H1 (cell line): Measurements from ENCODE around the gene CCDC184. TPM values are rescaled to one million over a fixed set of nuclear protein-coding genes. Genes with fewer than 3 reads are reported as not detected.

Experiments
- CTCF ChIA-PET: fragments of 300-600 bp; sonication (Branson Sonifier 250); formaldehyde crosslinking; loops from one replicate; lab custom pipeline; 2021; ENCODE audit not compliant: partially characterized antibody; lab: Charles Lee
- POLR2A ChIA-PET: fragments of 300-600 bp; sonication (Branson Sonifier 250); formaldehyde crosslinking; loops from one replicate; lab custom pipeline; 2021; ENCODE audit warnings: inconsistent platforms; ENCODE audit not compliant: partially characterized antibody; lab: Charles Lee
- DNase-seq, 2 experiments: peaks; one replicate each; pipeline versions ENCODE4 v3.0.0 to v3.0.0-alpha.2; 2010 to 2022; ENCODE audit warnings: low spot score in 2 of 2, low read depth in 1 of 2, mixed read lengths in 1 of 2
- FAIRE-seq: peaks from 2 replicates; lab custom pipeline; 2011; peaks lifted over from hg19 to GRCh38; lab: Jason Lieb, UNC
- H2AFZ ChIP-seq: 2 replicates; pipeline ENCODE4 v1.8.1; 2012; ENCODE audit warnings: low read length, inconsistent platforms
- H2AK5ac ChIP-seq: 2 replicates; pipeline ENCODE4 v1.6.1; 2013; ENCODE audit warnings: low read depth, low read length
- H2BK120ac ChIP-seq: replicated peaks from 2 replicates; pipeline ENCODE3; 2013; ENCODE audit warnings: low read depth, low read length, inconsistent platforms
- H2BK12ac ChIP-seq: 2 replicates; pipeline ENCODE4 v1.6.1; 2013; ENCODE audit warnings: low read depth, low read length
- H2BK15ac ChIP-seq: 2 replicates; pipeline ENCODE4 v1.6.1; 2013; ENCODE audit warnings: low read length
- H2BK20ac ChIP-seq: 2 replicates; pipeline ENCODE4 v1.6.1; 2013; ENCODE audit warnings: low read length
- H2BK5ac ChIP-seq: 2 replicates; pipeline ENCODE4 v1.6.1; 2013; ENCODE audit warnings: low read depth, low read length
- H3K14ac ChIP-seq: 2 replicates; pipeline ENCODE4 v1.6.1; 2013; ENCODE audit warnings: inconsistent platforms; ENCODE audit not compliant: insufficient read length
- H3K18ac ChIP-seq: 2 replicates; pipeline ENCODE4 v1.6.1; 2013; ENCODE audit warnings: low read length; ENCODE audit errors: extremely low read depth
- H3K23ac ChIP-seq: 2 replicates; pipeline ENCODE4 v1.6.1; 2013; ENCODE audit warnings: inconsistent platforms; ENCODE audit not compliant: insufficient read length
- H3K23me2 ChIP-seq: 2 replicates; pipeline ENCODE4 v1.6.1; 2013; ENCODE audit warnings: low read depth, low read length
- H3K27ac ChIP-seq: 2 replicates; pipeline ENCODE4 v1.6.1; 2011; ENCODE audit warnings: low read depth, low read length, inconsistent platforms
- H3K27me3 ChIP-seq, 4 experiments: replicated peaks in 1 of 4; 1 replicate in 1 of 4; 2 replicates in 3 of 4; pipeline versions ENCODE4 v1.6.1 to v1.8.1; 2011 to 2013; ENCODE audit warnings: low read length in 3 of 4, mild to moderate bottlenecking in 3 of 4, inconsistent platforms in 2 of 4, mixed read lengths in 2 of 4, moderate library complexity in 1 of 4; ENCODE audit not compliant: control insufficient read depth in 3 of 4, insufficient read depth in 3 of 4; ENCODE audit errors: extremely low read depth in 1 of 4
- H3K36me3 ChIP-seq, 4 experiments: 2 replicates each; pipeline versions ENCODE4 v1.6.1 to v1.8.1; 2011 to 2013; ENCODE audit warnings: mild to moderate bottlenecking in 4 of 4, low read length in 3 of 4, moderate library complexity in 2 of 4, control low read depth in 1 of 4, inconsistent platforms in 1 of 4; ENCODE audit not compliant: insufficient read depth in 4 of 4, control insufficient read depth in 2 of 4
- H3K4ac ChIP-seq: replicated peaks from 2 replicates; pipeline ENCODE3; 2013; ENCODE audit warnings: low read length, low read depth, mixed read lengths, inconsistent platforms; ENCODE audit not compliant: insufficient read length
- H3K4me1 ChIP-seq, 4 experiments: replicated peaks in 1 of 4; 1 replicate in 1 of 4; 2 replicates in 3 of 4; pipeline versions ENCODE4 v1.6.1 to v1.8.1; 2011 to 2013; ENCODE audit warnings: low read length in 3 of 4, inconsistent platforms in 2 of 4, mixed read lengths in 1 of 4; ENCODE audit not compliant: insufficient read depth in 4 of 4, control insufficient read depth in 3 of 4
- H3K4me2 ChIP-seq, 2 experiments: 2 replicates each; pipeline versions ENCODE4 v1.6.1 to v1.8.1; 2011 to 2013; ENCODE audit warnings: low read depth in 2 of 2, low read length in 2 of 2, control low read depth in 1 of 2, inconsistent platforms in 1 of 2, mild to moderate bottlenecking in 1 of 2; ENCODE audit not compliant: insufficient read depth in 1 of 2
- H3K4me3 ChIP-seq, 4 experiments: fragments of 200-600, 300-600 bp in 1 of 4; sonication (generic), shearing (Covaris generic), sonication (Bioruptor Twin) in 1 of 4; 2 replicates each; pipeline versions ENCODE4 v1.5.1 to v1.8.1; 2011 to 2016; ENCODE audit warnings: low read length in 4 of 4, low read depth in 3 of 4, control low read depth in 2 of 4, inconsistent platforms in 2 of 4, mild to moderate bottlenecking in 2 of 4, mixed read lengths in 1 of 4, moderate library complexity in 1 of 4; ENCODE audit not compliant: insufficient read depth in 2 of 4; ENCODE audit errors: extremely low read depth in 1 of 4
- H3K56ac ChIP-seq: replicated peaks from 2 replicates; pipeline ENCODE3; 2013; ENCODE audit warnings: low read depth, mild to moderate bottlenecking, mixed read lengths, low read length, inconsistent platforms; ENCODE audit not compliant: insufficient read length
- H3K79me1 ChIP-seq: 2 replicates; pipeline ENCODE4 v1.6.1; 2013; ENCODE audit warnings: low read depth, low read length, control low read depth
- H3K79me2 ChIP-seq, 2 experiments: 2 replicates each; pipeline versions ENCODE4 v1.6.1 to v1.8.1; 2012 to 2013; ENCODE audit warnings: low read length in 2 of 2, mild to moderate bottlenecking in 2 of 2, inconsistent platforms in 1 of 2; ENCODE audit not compliant: insufficient read depth in 2 of 2, control insufficient read depth in 1 of 2
- H3K9ac ChIP-seq, 4 experiments: replicated peaks in 1 of 4; 1 replicate in 1 of 4; 2 replicates in 3 of 4; pipeline versions ENCODE4 v1.6.1 to v1.8.1; 2011 to 2013; ENCODE audit warnings: low read depth in 3 of 4, low read length in 3 of 4, control low read depth in 2 of 4, mild to moderate bottlenecking in 2 of 4, moderate library complexity in 2 of 4, inconsistent platforms in 1 of 4; ENCODE audit errors: extremely low read depth in 1 of 4
- H3K9me3 ChIP-seq, 2 experiments: 2 replicates each; pipeline versions ENCODE4 v1.6.1 to v1.8.1; 2012 to 2013; ENCODE audit warnings: mild to moderate bottlenecking in 2 of 2, moderate library complexity in 2 of 2, control low read depth in 1 of 2, inconsistent platforms in 1 of 2, low read depth in 1 of 2, low read length in 1 of 2, mixed read lengths in 1 of 2; ENCODE audit not compliant: insufficient read depth in 2 of 2
- H4K20me1 ChIP-seq, 2 experiments: replicated peaks in 1 of 2; 2 replicates each; pipeline versions ENCODE3 to v1.8.1; 2011 to 2013; ENCODE audit warnings: inconsistent platforms in 2 of 2, low read length in 2 of 2, mild to moderate bottlenecking in 1 of 2; ENCODE audit not compliant: insufficient read depth in 2 of 2, control insufficient read depth in 1 of 2
- H4K5ac ChIP-seq: 2 replicates; pipeline ENCODE4 v1.6.1; 2013; ENCODE audit warnings: low read length, low read depth, mixed read lengths, inconsistent platforms; ENCODE audit not compliant: insufficient read length
- H4K8ac ChIP-seq: 2 replicates; pipeline ENCODE4 v1.8.0; 2013; ENCODE audit warnings: mild to moderate bottlenecking, moderate library complexity, low read length, inconsistent platforms; ENCODE audit not compliant: insufficient read depth; ENCODE audit errors: extremely low read depth
- H4K91ac ChIP-seq: replicated peaks from 2 replicates; pipeline ENCODE3; 2013; ENCODE audit warnings: low read length, mixed read lengths, inconsistent platforms; ENCODE audit not compliant: insufficient read length
- CTCF ChIP-seq, 3 experiments: IDR thresholded peaks; 1 replicate in 2 of 3; 2 replicates in 1 of 3; pipeline versions ENCODE4 v1.5.1 to v1.6.1; 2011; ENCODE audit warnings: low read length in 3 of 3, mild to moderate bottlenecking in 3 of 3, inconsistent platforms in 2 of 3, low read depth in 1 of 3, moderate library complexity in 1 of 3; ENCODE audit not compliant: insufficient read depth in 1 of 3; ENCODE audit errors: control extremely low read depth in 1 of 3
- E2F6 ChIP-seq: IDR thresholded peaks from 2 replicates; pipeline ENCODE4 v1.6.1; 2012; ENCODE audit warnings: inconsistent platforms
- KDM4A ChIP-seq: IDR thresholded peaks from one replicate; pipeline ENCODE4 v1.7.1; 2012; ENCODE audit warnings: low read depth, mild to moderate bottlenecking, moderate library complexity, low read length, inconsistent platforms; ENCODE audit not compliant: severe bottlenecking
- KDM5A ChIP-seq: fragments of 200-600 bp; IDR thresholded peaks from 2 replicates; pipeline ENCODE4 v1.7.1; 2012; ENCODE audit warnings: mild to moderate bottlenecking, low read length, inconsistent platforms, mixed read lengths
- POLR2A ChIP-seq, 2 experiments: IDR thresholded peaks; 1 replicate in 1 of 2; 2 replicates in 1 of 2; pipeline ENCODE4 v1.6.1; 2011; ENCODE audit warnings: low read depth in 2 of 2, low read length in 2 of 2, mild to moderate bottlenecking in 2 of 2; ENCODE audit errors: control extremely low read depth in 1 of 2
- RBBP5 ChIP-seq: IDR thresholded peaks from 2 replicates; pipeline ENCODE4 v1.7.1; 2012; ENCODE audit warnings: low read depth, mild to moderate bottlenecking, inconsistent platforms, low read length, moderate library complexity, borderline replicate concordance
- SRF ChIP-seq: IDR thresholded peaks from 2 replicates; pipeline ENCODE4 v1.6.1; 2011; ENCODE audit warnings: mild to moderate bottlenecking, low read depth, low read length, moderate library complexity
- WGBS, 2 experiments: shearing (Covaris generic) in 1 of 2; methylation state at CpG; one replicate each; pipeline versions ENCODE4 v1.1.6 to v1.1.7; 2013 to 2015; ENCODE audit warnings: low lambda C conversion rate in 2 of 2, mixed read lengths in 2 of 2, inconsistent platforms in 1 of 2, low coverage in 1 of 2, missing lambda C conversion rate in 1 of 2; ENCODE audit not compliant: insufficient replicate concordance in 2 of 2, insufficient coverage in 1 of 2, insufficient read length in 1 of 2; ENCODE audit errors: extremely low coverage in 1 of 2, missing lambda C conversion rate in 1 of 2; 5-methylcytosine and 5-hydroxymethylcytosine counted together
- polyA plus RNA-seq, 7 experiments: library from polyadenylated mRNA; depleted of rRNA in 3 of 7; stranded (reverse) in 5 of 7; unstranded in 2 of 7; fragments of >200 nt in 5 of 7; fragments of 200-250 nt in 2 of 7; gene quantifications; 1 replicate in 5 of 7; 2 replicates in 1 of 7; 4 replicates in 1 of 7; pipeline versions ENCODE4 v1.2.1 to v1.2.3, GENCODE V29; 2011 to 2013; ENCODE audit warnings: missing spikeins in 2 of 7, mixed read lengths in 2 of 7
- total RNA-seq: library from RNA; stranded (reverse); fragmentation: NEBNext Ultra II Directional; extraction: Animal tissue kit (Norgen Biotek cat#: 25700); gene quantifications from 2 replicates; pipeline ENCODE4 v1.2.1, GENCODE V29; 2021

CCDC184 gene
- total and polyA plus RNA-seq, 2 of the 8 experiments (the other 6 are each of a cell fraction or from before 2014, with no cell fraction given): 2.2 to 3.0 TPM

- peak within 1 kb of the TSS; percentile 27; the same call in 1 of the 2 replicates for H2BK5ac ChIP-seq
- no peaks in the 10 kb centered on the region for H3K79me1 ChIP-seq
- WGBS, 2 experiments: 2% methylated on average over 43 of the region's 56 CpGs; no CpG with 5 or more reads in 1 of the 2 experiments
- H3K4me3 ChIP-seq: peak within 1 kb of the TSS; percentile 86 to 94 (median 92)
- peak within 1 kb of the TSS; percentile 98 for H2AFZ ChIP-seq
- no peak within 1 kb of the TSS for H3K23ac ChIP-seq
- H3K4me2 ChIP-seq: peak within 1 kb of the TSS; percentile 63 to 85
- H2BK12ac ChIP-seq: peak within 1 kb of the TSS; percentile 23; the same call in 1 of the 2 replicates
- H3K9ac ChIP-seq: peak within 1 kb of the TSS in 3 of 4 experiments; percentile 43 to 70 (median 51); a peak in 5 of 7 replicates
- H3K27ac ChIP-seq: no peak within 1 kb of the TSS
- peak; percentile 70 for FAIRE-seq
- CTCF ChIA-PET: interaction anchor here (0.6 to 3.6 kb wide), 20 partner anchors 11 to 470 kb away, joined by 3 to 16 read pairs (median 5); partner anchors contain the start of genes PFKM and TMEM106C
- no peak within 1 kb of the TSS for H2BK20ac ChIP-seq
- H4K8ac ChIP-seq: peak within 1 kb of the TSS; percentile 41
- no peak within 1 kb of the TSS for H3K56ac ChIP-seq
- no peaks in the 10 kb centered on the region for H3K36me3 ChIP-seq
- H3K4ac ChIP-seq: no peak within 1 kb of the TSS
- peaks cover 4% of the 10 kb centered on the region; the same call in 1 of the 2 replicates for H3K23me2 ChIP-seq
- no peaks in the 10 kb centered on the region for H3K9me3 ChIP-seq
- H2AK5ac ChIP-seq: no peak within 1 kb of the TSS
- H3K14ac ChIP-seq: no peak within 1 kb of the TSS
- peaks cover 0 to 5% (median under 1%) of the 10 kb centered on the region in 4 experiments; a peak in 2 of 7 replicates for H3K4me1 ChIP-seq
- H2BK120ac ChIP-seq: no peak within 1 kb of the TSS
- H4K20me1 ChIP-seq: no peaks in the 10 kb centered on the region
- no peaks in the 10 kb centered on the region for H3K79me2 ChIP-seq
- H4K5ac ChIP-seq: peak within 1 kb of the TSS; percentile 69
- peak within 1 kb of the TSS; percentile 13 for H3K18ac ChIP-seq
- H2BK15ac ChIP-seq: 0 out of 2 replicates have a peak within 1 kb of the TSS, but pooled peaks have one; percentile 19
- no peaks in the 10 kb centered on the region for H3K27me3 ChIP-seq
- DNase-seq: peak; percentile 96 to 99
- POLR2A ChIA-PET: interaction anchor here (0.7 to 3.1 kb wide), 16 partner anchors 9 to 451 kb away, joined by 3 to 21 read pairs (median 5); partner anchors contain the start of genes CCDC184, PFKM, RPAP3 and SENP1
- no peak within 1 kb of the TSS for H4K91ac ChIP-seq
- TF ChIP-seq CTCF (IDR thresholded peaks at IDR 0.05; ENCODE audit: control extremely low read depth in 1 of 3, insufficient read depth in 1 of 3, low read depth in 1 of 3, low read length in 3 of 3): peak; percentile 44 to 60 (median 46)
- TF ChIP-seq E2F6: no peak
- peak; percentile 77; the same call in 1 of the 2 replicates for TF ChIP-seq RBBP5
- no peak for TF ChIP-seq KDM5A
- TF ChIP-seq KDM4A: peak; percentile 61
- peak in 1 of 2 experiments; percentile 64; a peak in 1 of 3 replicates for TF ChIP-seq POLR2A (IDR thresholded peaks at IDR 0.05; ENCODE audit: control extremely low read depth in 1 of 2, low read depth in 2 of 2, low read length in 2 of 2)
- no peak for TF ChIP-seq SRF
Measured at GRCh38 chr12:48157018-48157888, 26.2 kb upstream of the CCDC184 start, which contains the start of gene ASB8. Gene ASB8 (minus strand): TSS chr12:48157515. CDS start chr12:48153496, 4,019 bp downstream.
